Esophagus squamous epithelium (tissue), 4 donors: Measurements from ENCODE around the gene ANP32B.

Source experiments
- POLR2A ChIP-seq, 4 donors: fragments of 450-650 bp; IDR thresholded peaks; one replicate each; pipeline ENCODE4 v1.6.1; 2017; ENCODE audit warnings: antibody characterized with exemption in 4 of 4, mild to moderate bottlenecking in 4 of 4, moderate library complexity in 3 of 4
- TF ChIP-seq, protein P1 (sequence below), 6 experiments: fragments of 450-650 bp in 4 of 6; fragments of 200-600 bp in 2 of 6; sonication (generic) in 2 of 6; IDR thresholded peaks; one replicate each; pipeline ENCODE4 v1.5.1; 2016 to 2019; ENCODE audit warnings: antibody characterized with exemption in 6 of 6, mild to moderate bottlenecking in 4 of 6, moderate library complexity in 4 of 6

DNA sequence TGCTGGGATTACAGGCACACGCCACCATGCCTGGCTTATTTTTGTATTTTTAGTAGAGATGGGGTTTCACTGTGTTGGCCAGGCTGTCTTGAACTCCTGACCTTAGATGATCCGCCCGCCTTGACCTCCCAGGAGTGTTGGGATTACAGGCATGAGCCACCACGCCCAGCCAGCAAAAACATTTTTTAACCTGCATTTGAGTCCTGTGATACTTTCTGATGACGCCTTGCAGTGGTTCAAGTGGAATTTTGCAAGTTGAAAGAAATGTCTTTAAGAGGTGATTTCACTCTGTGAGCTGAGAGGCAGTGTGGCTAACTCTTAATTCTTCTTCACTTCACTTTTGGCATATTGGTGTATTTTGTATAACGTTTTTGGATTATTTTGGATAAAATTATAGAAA lies 9.1 kb downstream of the ANP32B start:
- no peak for TF ChIP-seq POLR2A (IDR thresholded peaks at IDR 0.05)
- TF ChIP-seq, protein P1, sequence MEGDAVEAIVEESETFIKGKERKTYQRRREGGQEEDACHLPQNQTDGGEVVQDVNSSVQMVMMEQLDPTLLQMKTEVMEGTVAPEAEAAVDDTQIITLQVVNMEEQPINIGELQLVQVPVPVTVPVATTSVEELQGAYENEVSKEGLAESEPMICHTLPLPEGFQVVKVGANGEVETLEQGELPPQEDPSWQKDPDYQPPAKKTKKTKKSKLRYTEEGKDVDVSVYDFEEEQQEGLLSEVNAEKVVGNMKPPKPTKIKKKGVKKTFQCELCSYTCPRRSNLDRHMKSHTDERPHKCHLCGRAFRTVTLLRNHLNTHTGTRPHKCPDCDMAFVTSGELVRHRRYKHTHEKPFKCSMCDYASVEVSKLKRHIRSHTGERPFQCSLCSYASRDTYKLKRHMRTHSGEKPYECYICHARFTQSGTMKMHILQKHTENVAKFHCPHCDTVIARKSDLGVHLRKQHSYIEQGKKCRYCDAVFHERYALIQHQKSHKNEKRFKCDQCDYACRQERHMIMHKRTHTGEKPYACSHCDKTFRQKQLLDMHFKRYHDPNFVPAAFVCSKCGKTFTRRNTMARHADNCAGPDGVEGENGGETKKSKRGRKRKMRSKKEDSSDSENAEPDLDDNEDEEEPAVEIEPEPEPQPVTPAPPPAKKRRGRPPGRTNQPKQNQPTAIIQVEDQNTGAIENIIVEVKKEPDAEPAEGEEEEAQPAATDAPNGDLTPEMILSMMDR (IDR thresholded peaks at IDR 0.05), result no peak
